OCI-M2 (cell line): ENCODE results near the gene RING1.

Source experiments
- DNase-seq: peaks from one replicate; lab custom pipeline; 2025; ENCODE audit not compliant: unreplicated experiment; lab: John Stamatoyannopoulos, UW

The RING1 gene

GRCh38 chr6:33192105-33192646, 16.1 kb upstream of the RING1 start, which contains the start of gene COL11A2:
COL11A2 (minus strand) TSS chr6:33192467; CDS start chr6:33192240, 227 bp downstream.
- no peak for DNase-seq

GRCh38 chr6:33192671-33193602, 15.4 kb upstream of the RING1 start:
- DNase-seq = no peak

- DNase-seq = no peak
Observed at GRCh38 chr6:33193619-33194018, 14.7 kb upstream of the RING1 start.

- DNase-seq = no peak
Observed at GRCh38 chr6:33194431-33194979, 13.8 kb upstream of the RING1 start.

GRCh38 chr6:33195304-33196165, 12.8 kb upstream of the RING1 start:
- DNase-seq = no peak

- peak; percentile 25 for DNase-seq
Observed at GRCh38 chr6:33197431-33198048, 10.8 kb upstream of the RING1 start.

- no peak for DNase-seq
Observed at GRCh38 chr6:33198159-33198852, 10.0 kb upstream of the RING1 start.

- no peak for DNase-seq
Observed at GRCh38 chr6:33198853-33199436, 9.4 kb upstream of the RING1 start.

GRCh38 chr6:33199687-33200218, 8.5 kb upstream of the RING1 start:
- DNase-seq = peak; percentile 72

GRCh38 chr6:33200219-33201146, 7.8 kb upstream of the RING1 start, which contains the start of the genes RXRB and SLC39A7:
RXRB (minus strand) TSS chr6:33200665; CDS start chr6:33200476, 189 bp downstream.
SLC39A7 (plus strand) TSS chr6:33200867; CDS start chr6:33201246, 379 bp downstream.
- DNase-seq = peak; percentile 93

GRCh38 chr6:33201147-33201545, 7.2 kb upstream of the RING1 start:
- DNase-seq = no peak

- DNase-seq = no peak
Observed at GRCh38 chr6:33201935-33202334, 6.4 kb upstream of the RING1 start.

- DNase-seq = no peak
Observed at GRCh38 chr6:33202799-33203198, 5.5 kb upstream of the RING1 start.

GRCh38 chr6:33203443-33204164, 4.7 kb upstream of the RING1 start:
- DNase-seq = no peak

- no peak for DNase-seq
Observed at GRCh38 chr6:33204165-33204414, 4.2 kb upstream of the RING1 start.

- peak; percentile 46 for DNase-seq
Observed at GRCh38 chr6:33204415-33205190, 3.7 kb upstream of the RING1 start, which contains the start of gene HSD17B8. HSD17B8 (plus strand) TSS chr6:33204655; CDS start chr6:33204669, 14 bp downstream.
